Ishikawa (cell line): ENCODE results near the gene CEP162.

Experiments used
- CEBPB ChIP-seq: IDR thresholded peaks from 2 replicates; pipeline ENCODE4 v1.6.1; 2012
- CREB1 ChIP-seq: IDR thresholded peaks from 2 replicates; pipeline ENCODE4 v1.6.1; 2012; ENCODE audit warnings: low read depth
- EGR1 ChIP-seq: IDR thresholded peaks from 2 replicates; pipeline ENCODE4 v1.6.1; 2012
- EP300 ChIP-seq: IDR thresholded peaks from 2 replicates; pipeline ENCODE4 v1.6.1; 2012; ENCODE audit warnings: borderline replicate concordance
- FOXM1 ChIP-seq: IDR thresholded peaks from 2 replicates; pipeline ENCODE4 v1.6.1; 2012; ENCODE audit warnings: low read depth, borderline replicate concordance
- NFIC ChIP-seq: IDR thresholded peaks from 2 replicates; pipeline ENCODE4 v1.6.1; 2012
- RAD21 ChIP-seq: IDR thresholded peaks from 2 replicates; pipeline ENCODE4 v1.6.1; 2012; ENCODE audit warnings: low read depth
- REST ChIP-seq: IDR thresholded peaks from 2 replicates; pipeline ENCODE4 v1.6.1; 2012; ENCODE audit warnings: low read depth, mild to moderate bottlenecking
- TAF1 ChIP-seq: IDR thresholded peaks from 2 replicates; pipeline ENCODE4 v1.6.1; 2012; ENCODE audit warnings: low read depth, mild to moderate bottlenecking
- TCF12 ChIP-seq: IDR thresholded peaks from 2 replicates; pipeline ENCODE4 v1.6.1; 2012; ENCODE audit warnings: low read depth
- TEAD4 ChIP-seq: IDR thresholded peaks from 2 replicates; pipeline ENCODE4 v1.6.1; 2012
- YY1 ChIP-seq: IDR thresholded peaks from 2 replicates; pipeline ENCODE4 v1.6.1; 2012; ENCODE audit warnings: low read depth
- ZBTB7A ChIP-seq: IDR thresholded peaks from 2 replicates; pipeline ENCODE4 v1.6.1; 2012; ENCODE audit warnings: low read depth
- TF ChIP-seq, protein P1 (sequence below): IDR thresholded peaks from 2 replicates; pipeline ENCODE4 v1.6.1; 2012
- TF ChIP-seq, protein P2 (sequence below): IDR thresholded peaks from 2 replicates; pipeline ENCODE4 v1.6.1; 2012

The CEP162 gene

DNA sequence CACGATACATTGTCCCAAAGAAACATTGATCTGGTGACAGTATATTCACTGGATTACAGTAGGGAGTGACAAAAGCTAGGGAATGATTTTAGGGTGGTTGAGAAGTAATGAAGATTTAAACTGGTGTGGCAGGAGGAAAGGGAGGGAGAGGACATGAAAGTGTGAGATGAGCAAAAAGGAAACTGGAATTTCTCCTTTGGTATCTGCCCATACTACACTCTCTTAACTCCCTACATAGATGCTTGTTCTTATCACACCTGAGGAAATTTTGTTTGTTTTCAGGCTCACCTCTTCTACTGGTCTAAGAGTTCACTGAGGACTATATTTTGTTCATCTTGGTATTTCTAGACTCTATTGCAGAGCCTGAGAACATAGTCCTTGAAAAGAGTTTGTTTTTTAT is 44.9 kb upstream of the CEP162 start:
- TF ChIP-seq EP300 (no peak), CREB1 (no peak), FOXM1 (no peak), CEBPB (no peak), ZBTB7A (no peak), TAF1 (no peak), NFIC (no peak), TEAD4 (no peak), EGR1 (no peak), TCF12 (no peak), REST (no peak), YY1 (no peak), RAD21 (no peak)
- TF ChIP-seq, protein P1, sequence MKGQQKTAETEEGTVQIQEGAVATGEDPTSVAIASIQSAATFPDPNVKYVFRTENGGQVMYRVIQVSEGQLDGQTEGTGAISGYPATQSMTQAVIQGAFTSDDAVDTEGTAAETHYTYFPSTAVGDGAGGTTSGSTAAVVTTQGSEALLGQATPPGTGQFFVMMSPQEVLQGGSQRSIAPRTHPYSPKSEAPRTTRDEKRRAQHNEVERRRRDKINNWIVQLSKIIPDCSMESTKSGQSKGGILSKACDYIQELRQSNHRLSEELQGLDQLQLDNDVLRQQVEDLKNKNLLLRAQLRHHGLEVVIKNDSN, result no peak
- TF ChIP-seq, protein P2, sequence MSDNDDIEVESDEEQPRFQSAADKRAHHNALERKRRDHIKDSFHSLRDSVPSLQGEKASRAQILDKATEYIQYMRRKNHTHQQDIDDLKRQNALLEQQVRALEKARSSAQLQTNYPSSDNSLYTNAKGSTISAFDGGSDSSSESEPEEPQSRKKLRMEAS, result no peak

- TF ChIP-seq, protein P2, result no peak
- TF ChIP-seq, protein P1, result no peak
- no peak for TF ChIP-seq CREB1
- TF ChIP-seq FOXM1, result no peak
- no peak for TF ChIP-seq EP300
- no peak for TF ChIP-seq REST
- TF ChIP-seq YY1, result no peak
- TF ChIP-seq TAF1, result no peak
- no peak for TF ChIP-seq RAD21
- no peak for TF ChIP-seq CEBPB
- no peak for TF ChIP-seq ZBTB7A
- no peak for TF ChIP-seq TCF12
Observed at GRCh38 chr6:84271061-84271716, 43.7 kb upstream of the CEP162 start.

DNA sequence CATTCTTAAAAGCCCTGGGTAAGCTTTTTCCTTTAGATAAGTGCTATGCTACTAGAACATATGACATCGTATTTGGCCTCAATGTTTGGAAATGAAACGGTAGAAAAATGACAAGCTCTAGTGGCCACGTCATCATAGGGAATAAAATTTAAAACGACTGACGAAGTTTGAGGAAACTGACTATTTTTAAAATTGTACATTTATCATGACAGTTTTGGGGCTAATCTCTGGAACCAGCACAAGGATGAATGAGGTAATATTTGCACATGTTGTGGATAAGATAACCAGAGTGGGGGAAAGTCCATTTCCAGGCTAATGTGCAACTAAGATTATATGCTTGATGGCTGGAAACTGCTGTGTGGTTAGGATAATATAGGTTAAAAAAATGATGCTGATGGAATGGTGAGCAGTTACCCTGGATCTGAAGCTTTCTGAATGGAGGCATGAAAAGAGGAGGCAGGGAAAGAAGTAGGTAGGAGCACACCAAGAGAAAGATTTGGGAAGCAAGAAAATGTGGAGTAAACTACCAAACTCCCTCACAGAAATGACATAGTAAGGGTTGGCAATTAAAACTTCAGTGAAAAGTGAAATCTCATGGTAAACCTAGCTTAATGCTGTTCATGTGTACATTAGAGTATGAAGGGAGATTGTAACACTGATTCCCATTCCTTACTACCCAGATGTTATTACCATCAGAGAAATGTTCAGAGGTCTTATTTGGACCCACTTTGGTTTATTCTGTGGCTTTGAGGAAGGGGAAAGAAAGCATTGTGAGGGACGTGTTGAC is 42.7 kb upstream of the CEP162 start:
- TF ChIP-seq RAD21, result no peak
- TF ChIP-seq REST, result no peak
- TF ChIP-seq, protein P2, result no peak
- TF ChIP-seq FOXM1, result no peak
- TF ChIP-seq CEBPB, result no peak
- no peak for TF ChIP-seq TEAD4
- TF ChIP-seq, protein P1, result no peak
- TF ChIP-seq CREB1, result no peak
- no peak for TF ChIP-seq NFIC
- no peak for TF ChIP-seq YY1
- TF ChIP-seq ZBTB7A, result no peak
- TF ChIP-seq EP300, result no peak
